ENCODE results near the gene SEPTIN3.

Gene SEPTIN3

GRCh38 chr22:41933411-41934177 is 35.6 kb upstream of the SEPTIN3 start:
- Mint-ChIP-seq H3K4me3 (no peak overlapping the region), H3K27ac (peak overlapping the region; percentile 41 to 78)

DNA sequence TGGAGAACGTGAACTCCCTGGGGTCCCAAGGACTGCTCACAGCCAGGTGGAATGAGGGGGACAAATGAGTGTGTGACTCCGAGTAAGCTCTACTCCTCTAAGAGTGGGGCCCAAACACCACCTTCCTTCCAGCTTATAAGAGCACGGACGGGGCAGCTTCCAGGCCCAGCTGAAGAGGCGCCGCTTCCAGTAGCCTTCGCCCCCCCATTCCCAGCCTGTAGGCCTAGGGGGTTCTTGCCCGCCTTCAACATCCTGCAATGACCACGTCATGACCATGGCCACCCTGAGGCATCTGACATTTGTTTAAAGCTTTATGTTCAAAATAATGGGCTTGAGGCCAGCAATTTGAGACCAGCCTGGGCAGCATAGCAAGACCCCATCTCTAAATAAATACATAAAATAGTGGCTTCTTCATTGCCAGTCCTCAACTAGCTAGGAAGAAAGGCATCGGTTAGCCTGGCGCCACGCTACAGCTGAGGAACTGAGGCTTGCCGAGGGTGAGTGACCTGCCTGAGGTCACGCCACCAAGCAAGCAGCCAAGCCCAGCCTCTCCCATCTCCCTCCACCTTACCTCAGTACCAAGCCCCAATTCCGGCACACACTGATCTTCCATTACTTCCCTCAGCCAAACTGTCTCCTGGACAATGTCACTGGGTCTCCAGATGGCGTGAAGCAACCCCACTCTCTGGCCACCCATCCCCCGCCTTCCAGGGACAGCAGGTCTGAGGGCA is 34.8 kb upstream of the SEPTIN3 start:
- peaks cover 11 to 18% of the 10 kb centered on the region in 2 donors for H3K4me1 Mint-ChIP-seq (ENCODE audit: low read depth in 2 of 2)
- peaks cover 36% of the 10 kb centered on the region for H3K36me3 Mint-ChIP-seq (ENCODE audit: insufficient read depth)
- peak overlapping the region; percentile 41 to 78 for H3K27ac Mint-ChIP-seq
- no peak for DNase-seq
- H3K27me3 Mint-ChIP-seq, result no peaks in the 10 kb centered on the region
- H3K9me3 Mint-ChIP-seq, result no peaks in the 10 kb centered on the region
- H3K4me3 Mint-ChIP-seq, result no peak overlapping the region
- ATAC-seq (replicated peaks), result no peak

More at GRCh38 chr22:41933411-41934177, 35.6 kb upstream of the SEPTIN3 start:
- ATAC-seq (replicated peaks) (no peak), DNase-seq (no peak)
- Mint-ChIP-seq H3K4me1 (ENCODE audit: low read depth in 2 of 2) (peaks cover 9 to 13% of the 10 kb centered on the region in 2 donors), H3K9me3 (no peaks in the 10 kb centered on the region), H3K36me3 (ENCODE audit: insufficient read depth) (peaks cover 30% of the 10 kb centered on the region), H3K27me3 (no peaks in the 10 kb centered on the region)

- Mint-ChIP-seq H3K9me3 (no peaks in the 10 kb centered on the region), H3K4me1 (ENCODE audit: low read depth in 2 of 2) (peaks cover 16 to 22% of the 10 kb centered on the region in 2 donors), H3K27ac (no peak overlapping the region), H3K4me3 (no peak overlapping the region), H3K36me3 (ENCODE audit: insufficient read depth) (peaks cover 41% of the 10 kb centered on the region), H3K27me3 (no peaks in the 10 kb centered on the region)
- ATAC-seq (replicated peaks) (no peak), DNase-seq (no peak)
Measured at GRCh38 chr22:41935015-41935351, 34.3 kb upstream of the SEPTIN3 start.

- no peak for DNase-seq
- no peak overlapping the region for H3K4me3 Mint-ChIP-seq
- ATAC-seq (replicated peaks), result no peak
- peaks cover 46% of the 10 kb centered on the region for H3K36me3 Mint-ChIP-seq (ENCODE audit: insufficient read depth)
- H3K4me1 Mint-ChIP-seq (ENCODE audit: low read depth in 2 of 2), result peaks cover 20 to 23% of the 10 kb centered on the region in 2 donors
- H3K27ac Mint-ChIP-seq, result peak overlapping the region in 1 of 2 donors; percentile 94
- H3K9me3 Mint-ChIP-seq, result no peaks in the 10 kb centered on the region
- H3K27me3 Mint-ChIP-seq, result no peaks in the 10 kb centered on the region
Measured at GRCh38 chr22:41935509-41935908, 33.7 kb upstream of the SEPTIN3 start.

GRCh38 chr22:41936894-41937169 is 32.4 kb upstream of the SEPTIN3 start:
- no peaks in the 10 kb centered on the region for H3K27me3 Mint-ChIP-seq
- H3K27ac Mint-ChIP-seq, result peak overlapping the region in 1 of 2 donors; percentile 94
- DNase-seq, result no peak
- H3K36me3 Mint-ChIP-seq (ENCODE audit: insufficient read depth), result peaks cover 55% of the 10 kb centered on the region
- H3K4me3 Mint-ChIP-seq, result no peak overlapping the region
- peaks cover 33 to 35% of the 10 kb centered on the region in 2 donors for H3K4me1 Mint-ChIP-seq (ENCODE audit: low read depth in 2 of 2)
- no peaks in the 10 kb centered on the region for H3K9me3 Mint-ChIP-seq
- ATAC-seq (replicated peaks), result no peak

GRCh38 chr22:41939981-41940831 is 29.0 kb upstream of the SEPTIN3 start:
- Mint-ChIP-seq H3K27me3 (no peaks in the 10 kb centered on the region), H3K4me3 (peak overlapping the region; percentile 69 to 93), H3K36me3 (ENCODE audit: insufficient read depth) (peaks cover 47% of the 10 kb centered on the region), H3K27ac (peak overlapping the region; percentile 94 to 100), H3K9me3 (no peaks in the 10 kb centered on the region), H3K4me1 (ENCODE audit: low read depth in 2 of 2) (peaks cover 27 to 34% of the 10 kb centered on the region in 2 donors)
- DNase-seq (peak; percentile 92 to 95 (median 95)), ATAC-seq (replicated peaks) (peak; percentile 77)

GRCh38 chr22:41940832-41941765 is 28.1 kb upstream of the SEPTIN3 start:
- Mint-ChIP-seq H3K36me3 (ENCODE audit: insufficient read depth) (peaks cover 45% of the 10 kb centered on the region), H3K9me3 (no peaks in the 10 kb centered on the region), H3K27me3 (no peaks in the 10 kb centered on the region), H3K4me3 (peak overlapping the region; percentile 69 to 93), H3K4me1 (ENCODE audit: low read depth in 2 of 2) (peaks cover 33 to 40% of the 10 kb centered on the region in 2 donors), H3K27ac (peak overlapping the region; percentile 94 to 100)
- ATAC-seq (replicated peaks) (peak; percentile 57), DNase-seq (peak; percentile 84 to 92 (median 84))

DNA sequence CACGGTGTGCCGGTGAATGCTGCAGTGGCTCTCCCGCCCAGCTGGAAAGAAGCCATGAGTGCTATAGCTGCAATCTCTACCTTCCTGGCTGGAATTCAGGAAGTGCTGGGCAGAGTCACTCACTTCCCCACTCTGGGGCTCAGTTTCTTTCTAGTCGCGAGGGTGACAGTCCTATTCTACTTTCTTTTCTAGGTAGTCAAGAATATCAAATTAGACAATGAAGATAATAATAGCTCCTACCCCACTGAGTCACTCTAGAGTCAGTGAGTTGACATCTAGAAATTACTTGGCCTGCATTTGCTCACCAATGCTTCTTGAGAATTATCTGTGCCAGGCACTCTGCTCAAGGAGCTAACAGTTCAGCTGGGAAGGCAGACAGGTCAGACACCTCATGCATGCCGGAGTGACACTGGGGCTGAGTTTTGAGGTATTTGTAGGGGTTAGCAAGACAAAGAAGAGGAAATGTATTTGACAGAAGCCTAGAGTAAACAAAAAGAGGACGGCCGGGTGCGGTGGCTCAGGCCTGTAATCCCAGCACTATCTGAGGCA is 25.5 kb upstream of the SEPTIN3 start:
- no peaks in the 10 kb centered on the region for H3K9me3 Mint-ChIP-seq
- no peaks in the 10 kb centered on the region for H3K27me3 Mint-ChIP-seq
- no peak overlapping the region for H3K4me3 Mint-ChIP-seq
- H3K36me3 Mint-ChIP-seq (ENCODE audit: insufficient read depth), result peaks cover 36% of the 10 kb centered on the region
- no peak overlapping the region for H3K27ac Mint-ChIP-seq
- H3K4me1 Mint-ChIP-seq (ENCODE audit: low read depth in 2 of 2), result peaks cover 34 to 38% of the 10 kb centered on the region in 2 donors
- DNase-seq, result no peak
- no peak for ATAC-seq (replicated peaks)

DNA sequence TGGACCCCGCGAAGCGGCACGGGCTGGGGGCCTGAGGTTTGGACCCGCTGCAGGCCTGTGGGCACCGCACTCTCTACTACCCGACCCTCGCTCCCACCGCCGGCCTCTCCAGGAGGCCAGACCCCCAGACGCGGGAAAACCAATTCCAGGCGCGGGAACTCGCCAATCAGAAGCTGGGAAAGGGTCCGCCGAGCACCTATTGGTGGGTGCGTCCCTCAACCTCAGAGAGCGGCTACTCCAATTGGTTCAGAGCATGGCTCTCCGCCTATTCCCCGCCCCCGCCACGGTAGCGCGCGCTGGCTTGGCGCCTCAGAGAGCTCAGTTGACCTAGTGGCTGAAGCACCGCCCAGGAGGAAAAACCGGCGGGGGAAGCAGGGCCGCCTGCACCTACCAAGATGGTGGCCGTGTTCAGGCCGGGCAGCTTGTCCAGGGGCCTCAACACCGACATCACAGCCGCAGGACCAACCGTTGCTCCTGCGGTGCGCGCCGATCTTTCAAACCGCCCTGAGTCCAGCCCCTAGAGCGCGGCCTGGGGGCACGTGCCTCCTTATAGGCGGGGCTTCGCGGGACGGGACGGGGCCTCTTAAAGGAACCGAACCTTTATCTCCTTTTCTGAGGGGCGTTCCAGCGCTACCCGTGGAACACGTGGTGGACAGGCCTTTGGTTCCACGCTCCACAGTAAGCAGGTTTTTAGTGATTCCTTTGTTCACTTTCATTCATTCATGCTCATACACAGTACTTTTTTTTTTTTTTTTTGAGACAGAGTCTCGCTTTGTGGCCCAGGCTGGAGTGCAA is 22.4 kb upstream of the SEPTIN3 start, which contains the start of gene CENPM:
Gene CENPM, minus strand, starts transcription at position 524 of the 795 bp plus-strand sequence. Its CDS starts 76 bp downstream, at position 448.
- peak; percentile 93 for ATAC-seq (replicated peaks)
- Mint-ChIP-seq H3K27ac (peak within 1 kb of the TSS; percentile 56 to 76), H3K27me3 (no peaks in the 10 kb centered on the region), H3K9me3 (no peaks in the 10 kb centered on the region), H3K4me3 (peak within 1 kb of the TSS; percentile 85 to 90), H3K36me3 (ENCODE audit: insufficient read depth) (peaks cover 9% of the 10 kb centered on the region), H3K4me1 (ENCODE audit: low read depth in 2 of 2) (peaks cover 9 to 11% of the 10 kb centered on the region in 2 donors)
- DNase-seq, result peak; percentile 76 to 80 (median 78)

- Mint-ChIP-seq H3K27ac (peak overlapping the region in 1 of 2 donors; percentile 56), H3K27me3 (no peaks in the 10 kb centered on the region), H3K9me3 (no peaks in the 10 kb centered on the region), H3K4me3 (peak overlapping the region; percentile 85 to 90), H3K4me1 (ENCODE audit: low read depth in 2 of 2) (peaks cover 8 to 11% of the 10 kb centered on the region in 2 donors), H3K36me3 (ENCODE audit: insufficient read depth) (peaks cover 9% of the 10 kb centered on the region)
- ATAC-seq (replicated peaks) (no peak), DNase-seq (no peak)
Measured at GRCh38 chr22:41947424-41948080, 21.7 kb upstream of the SEPTIN3 start.

- ATAC-seq (replicated peaks), result no peak
- H3K27me3 Mint-ChIP-seq, result no peaks in the 10 kb centered on the region
- DNase-seq, result no peak
- H3K4me1 Mint-ChIP-seq (ENCODE audit: low read depth in 2 of 2), result peaks cover 8 to 11% of the 10 kb centered on the region in 2 donors
- H3K36me3 Mint-ChIP-seq (ENCODE audit: insufficient read depth), result peaks cover 9% of the 10 kb centered on the region
- H3K4me3 Mint-ChIP-seq, result peak overlapping the region in 1 of 2 donors; percentile 85
- no peak overlapping the region for H3K27ac Mint-ChIP-seq
- H3K9me3 Mint-ChIP-seq, result no peaks in the 10 kb centered on the region
Measured at GRCh38 chr22:41948142-41948541, 21.1 kb upstream of the SEPTIN3 start.
